Psoas muscle (tissue), 8 donors: ENCODE results near the gene SEC14L6. TPM values are rescaled to one million over a fixed set of nuclear protein-coding genes. Genes with fewer than 3 reads are reported as not detected.

Experiments used
- ATAC-seq, 4 donors: fragments of 200-7000 bp; cut with Tn5 transposase; one replicate each; pipeline ENCODE4 v1.9.1; 2020; ENCODE audit warnings: moderate library complexity in 3 of 4, mild to moderate bottlenecking in 2 of 4
- DNase-seq, 2 donors: peaks; one replicate each; pipeline ENCODE4 v3.0.0-alpha.2; 2020
- H3K27ac ChIP-seq: fragments of 200-600 bp; one replicate; pipeline ENCODE4 v1.8.0; 2022
- H3K27me3 ChIP-seq, 3 donors: fragments of 200-600 bp in 1 of 3; one replicate each; pipeline versions ENCODE4 v1.6.1 to v1.8.0; 2013 to 2022; ENCODE audit warnings: low read length in 2 of 3, mild to moderate bottlenecking in 2 of 3, moderate library complexity in 1 of 3; ENCODE audit not compliant: insufficient read depth in 3 of 3
- H3K36me3 ChIP-seq, 2 donors: fragments of 200-600 bp in 1 of 2; one replicate each; pipeline versions ENCODE4 v1.6.1 to v1.8.0; 2013 to 2022; ENCODE audit warnings: low read depth in 1 of 2, mild to moderate bottlenecking in 1 of 2, moderate library complexity in 1 of 2; ENCODE audit not compliant: insufficient read depth in 1 of 2
- H3K4me1 ChIP-seq: fragments of 200-600 bp; one replicate; pipeline ENCODE4 v1.8.0; 2022
- H3K4me3 ChIP-seq: fragments of 200-600 bp; one replicate; pipeline ENCODE4 v1.8.0; 2022; ENCODE audit warnings: mild to moderate bottlenecking
- H3K9me3 ChIP-seq: fragments of 200-600 bp; one replicate; pipeline ENCODE4 v1.8.0; 2022
- WGBS, 3 donors: extraction: QIAGEN DNeasy Blood & Tissue Kit; methylation state at CpG; one replicate each; pipeline versions ENCODE4 v1.1.6 to v1.1.7; 2013; 5-methylcytosine and 5-hydroxymethylcytosine counted together
- intact Hi-C, 2 donors: fragments of 100-400 bp; cut with DNase I; formaldehyde crosslinking; loops; one replicate each; pipeline versions ENCODE4 v1.11.0 to v1.14.2; 2022
- polyA plus RNA-seq, 3 donors: library from polyadenylated mRNA; stranded (reverse); fragments of 200-250 nt; gene quantifications; one replicate each; pipeline ENCODE4 v1.2.3, GENCODE V29; 2013
- total RNA-seq, 4 donors: library from RNA; stranded (reverse); fragmentation: NEBNext Ultra II Directional in 2 of 4; extraction: Animal tissue kit (Norgen Biotek cat#: 25700) in 2 of 4; gene quantifications; one replicate each; pipeline versions ENCODE4 v1.2.1 to v1.2.4, GENCODE V29; 2021 to 2023
- TF ChIP-seq, protein P1 (sequence below): fragments of 200-600 bp; IDR thresholded peaks from one replicate; pipeline ENCODE4 v1.8.0; 2022; ENCODE audit warnings: antibody characterized with exemption
- donor health status: healthy with polysubstance abuse.
- donor health status: DM: no; HTN: no; CAD: no; lungs with moderate emphysema.
- donor health status: Bipolar disorder and iron deficiency.
- donor health status: healthy.
- donor health status: DM: yes; HTN: yes; CAD: no.
- donor health status: DM: no; HTN: no; CAD: no.
- donor health status: DM: no; HTN: no; CAD: no.
- donor health status: DM: yes; HTN: yes; CAD: no.

The SEC14L6 gene
- total and polyA plus RNA-seq, 7 donors = not detected

DNA sequence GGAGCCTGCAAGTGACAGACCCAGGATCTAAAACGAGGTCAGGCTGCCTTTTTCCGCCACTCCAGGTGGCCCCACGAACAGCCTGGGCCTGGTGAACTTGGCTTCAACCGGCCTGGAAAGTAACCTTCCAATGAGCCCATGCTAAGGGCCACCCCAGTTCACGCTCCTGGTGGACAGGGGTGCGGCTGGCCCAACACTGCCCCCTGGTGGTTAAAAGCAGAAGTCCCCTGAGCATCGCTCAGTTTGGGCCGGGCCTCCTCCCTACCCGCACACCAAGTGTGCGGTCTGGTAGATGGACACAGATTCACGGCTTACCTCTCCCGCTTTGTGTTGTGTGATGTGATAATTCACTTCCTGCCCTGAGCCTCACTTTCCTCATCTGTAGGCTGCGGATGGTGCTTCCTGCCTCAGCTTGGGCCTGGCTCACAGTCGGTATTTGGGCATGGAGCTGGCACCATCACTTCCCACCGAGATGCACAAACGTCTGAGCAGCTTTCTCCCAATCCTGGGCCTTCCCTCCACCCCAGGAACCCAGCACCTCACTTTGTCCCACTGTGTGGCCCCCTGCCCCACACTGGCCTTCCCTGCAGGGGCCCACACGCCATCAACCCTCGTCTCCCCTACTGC lies 61.1 kb downstream of the SEC14L6 start:
- Histone ChIP-seq H3K9me3 (no peaks in the 10 kb centered on the region), H3K27me3 (peaks cover 0 to 6% (median 0%) of the 10 kb centered on the region in 3 donors), H3K4me3 (no peak overlapping the region), H3K4me1 (no peaks in the 10 kb centered on the region), H3K27ac (no peak overlapping the region), H3K36me3 (no peaks in the 10 kb centered on the region)
- TF ChIP-seq, protein P1, sequence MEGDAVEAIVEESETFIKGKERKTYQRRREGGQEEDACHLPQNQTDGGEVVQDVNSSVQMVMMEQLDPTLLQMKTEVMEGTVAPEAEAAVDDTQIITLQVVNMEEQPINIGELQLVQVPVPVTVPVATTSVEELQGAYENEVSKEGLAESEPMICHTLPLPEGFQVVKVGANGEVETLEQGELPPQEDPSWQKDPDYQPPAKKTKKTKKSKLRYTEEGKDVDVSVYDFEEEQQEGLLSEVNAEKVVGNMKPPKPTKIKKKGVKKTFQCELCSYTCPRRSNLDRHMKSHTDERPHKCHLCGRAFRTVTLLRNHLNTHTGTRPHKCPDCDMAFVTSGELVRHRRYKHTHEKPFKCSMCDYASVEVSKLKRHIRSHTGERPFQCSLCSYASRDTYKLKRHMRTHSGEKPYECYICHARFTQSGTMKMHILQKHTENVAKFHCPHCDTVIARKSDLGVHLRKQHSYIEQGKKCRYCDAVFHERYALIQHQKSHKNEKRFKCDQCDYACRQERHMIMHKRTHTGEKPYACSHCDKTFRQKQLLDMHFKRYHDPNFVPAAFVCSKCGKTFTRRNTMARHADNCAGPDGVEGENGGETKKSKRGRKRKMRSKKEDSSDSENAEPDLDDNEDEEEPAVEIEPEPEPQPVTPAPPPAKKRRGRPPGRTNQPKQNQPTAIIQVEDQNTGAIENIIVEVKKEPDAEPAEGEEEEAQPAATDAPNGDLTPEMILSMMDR = peak; percentile 96
- DNase-seq (peak; percentile 44 to 65), ATAC-seq (peak; percentile 86 to 93 (median 91))
- 24 to 32% (median 26%) methylated on average over 17 to 18 of the region's 18 CpGs for WGBS, 3 donors
- intact Hi-C loops = loop anchor here (1.0 to 10.0 kb wide), 3 partner anchors 94 to 221 kb away; partner anchors contain the start of gene OSM (in 1 of the 2)

DNA sequence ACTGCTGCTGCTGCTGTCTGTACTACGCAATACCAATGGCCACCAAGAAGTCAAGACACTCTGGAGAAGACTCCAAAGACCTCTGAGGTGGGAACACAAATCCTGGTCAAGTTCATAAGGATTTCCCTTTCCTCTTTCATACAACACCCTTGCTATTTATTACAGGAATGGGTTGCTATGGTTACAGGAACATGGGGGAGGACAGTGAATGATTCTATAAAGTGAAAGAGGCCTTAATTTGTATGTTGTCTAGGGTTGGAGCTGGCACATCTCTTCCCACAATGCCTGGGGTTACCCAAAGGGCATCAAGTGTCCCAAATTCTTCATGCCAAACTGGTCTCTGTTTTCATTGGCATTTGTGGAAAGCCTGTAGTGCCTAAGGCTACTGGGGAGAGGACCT lies 63.4 kb downstream of the SEC14L6 start:
- Histone ChIP-seq H3K27ac (no peak overlapping the region), H3K4me3 (no peak overlapping the region), H3K27me3 (peaks cover 0 to 6% (median 0%) of the 10 kb centered on the region in 3 donors), H3K36me3 (no peaks in the 10 kb centered on the region), H3K4me1 (no peaks in the 10 kb centered on the region), H3K9me3 (no peaks in the 10 kb centered on the region)
- ATAC-seq (no peak), DNase-seq (no peak)
- TF ChIP-seq, protein P1 = no peak
- 75 to 84% (median 83%) methylated on average over 1 of the region's 1 CpG for WGBS, 3 donors
- intact Hi-C loops = loop anchor here (2.0 to 10.0 kb wide), 2 partner anchors 30 to 218 kb away; partner anchors contain the start of gene OSM (in 1 of the 2)

DNA sequence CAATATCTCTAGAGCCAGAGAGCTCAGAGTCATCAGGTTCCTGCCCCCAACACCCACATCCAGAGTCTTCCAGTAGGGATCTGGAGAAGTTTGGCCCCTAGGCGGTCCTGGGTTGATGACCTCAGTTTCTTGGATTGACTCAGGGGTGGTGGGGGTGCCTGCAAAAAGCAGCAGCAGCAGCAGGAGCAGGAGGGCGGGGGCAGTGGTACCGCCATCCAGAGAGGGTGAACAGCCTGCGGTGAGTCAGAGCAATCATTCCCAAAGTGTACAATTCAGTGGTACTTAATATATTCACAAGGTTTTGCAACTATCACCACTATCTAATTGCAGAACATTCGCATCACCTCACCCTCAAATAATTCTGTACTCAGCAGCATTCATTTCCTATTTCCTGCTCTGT lies 64.8 kb downstream of the SEC14L6 start:
- ATAC-seq (no peak), DNase-seq (no peak)
- Histone ChIP-seq H3K27ac (no peak overlapping the region), H3K9me3 (no peaks in the 10 kb centered on the region), H3K27me3 (peaks cover 0 to 5% (median 3%) of the 10 kb centered on the region in 3 donors), H3K4me3 (no peak overlapping the region), H3K36me3 (no peaks in the 10 kb centered on the region), H3K4me1 (no peaks in the 10 kb centered on the region)
- 79 to 83% (median 82%) methylated on average over 5 of the region's 5 CpGs for WGBS, 3 donors
- TF ChIP-seq, protein P1 = no peak
- intact Hi-C loops = loop anchor here (2.0 to 10.0 kb wide), 2 partner anchors 29 to 217 kb away; partner anchors contain the start of gene OSM (in 1 of the 2)

DNA sequence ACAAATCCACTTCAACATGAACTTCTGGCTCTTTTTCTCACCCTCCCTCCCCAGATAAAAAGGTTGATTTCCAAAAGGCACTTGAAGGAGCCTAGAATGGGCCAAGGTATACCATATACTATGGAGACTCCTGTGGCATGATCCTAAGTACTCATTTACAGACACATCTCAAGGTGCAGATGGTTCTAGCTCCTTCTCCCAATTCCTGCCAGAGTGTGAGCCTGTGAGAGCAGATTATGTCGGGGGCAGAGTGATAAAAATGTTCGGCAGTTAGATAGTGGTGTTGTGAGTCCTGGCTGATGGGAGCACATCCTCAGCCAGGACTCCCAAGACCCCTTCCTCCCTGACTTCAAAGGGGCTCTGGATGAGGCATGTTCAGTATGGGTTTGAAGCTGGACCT lies 66.6 kb downstream of the SEC14L6 start:
- Histone ChIP-seq H3K4me1 (no peaks in the 10 kb centered on the region), H3K27me3 (peaks cover 0 to 5% (median 3%) of the 10 kb centered on the region in 3 donors), H3K27ac (no peak overlapping the region), H3K36me3 (no peaks in the 10 kb centered on the region), H3K9me3 (no peaks in the 10 kb centered on the region), H3K4me3 (no peak overlapping the region)
- 65 to 79% (median 76%) methylated on average over 2 of the region's 2 CpGs for WGBS, 3 donors
- no peak for ATAC-seq
- intact Hi-C loops = loop anchor here in 1 of 2 donors (10.0 kb wide), 1 partner anchor 215 kb away; the partner anchor contains the start of gene OSM
- no peak for DNase-seq
- TF ChIP-seq, protein P1 = no peak
